ENCODE results near the gene GAS6. TPM values are rescaled to one million over a fixed set of nuclear protein-coding genes. Genes with fewer than 3 reads are reported as not detected.

The GAS6 gene
- total RNA-seq, 4 donors from 2014 or later: 128 to 287 (median 199) TPM

DNA sequence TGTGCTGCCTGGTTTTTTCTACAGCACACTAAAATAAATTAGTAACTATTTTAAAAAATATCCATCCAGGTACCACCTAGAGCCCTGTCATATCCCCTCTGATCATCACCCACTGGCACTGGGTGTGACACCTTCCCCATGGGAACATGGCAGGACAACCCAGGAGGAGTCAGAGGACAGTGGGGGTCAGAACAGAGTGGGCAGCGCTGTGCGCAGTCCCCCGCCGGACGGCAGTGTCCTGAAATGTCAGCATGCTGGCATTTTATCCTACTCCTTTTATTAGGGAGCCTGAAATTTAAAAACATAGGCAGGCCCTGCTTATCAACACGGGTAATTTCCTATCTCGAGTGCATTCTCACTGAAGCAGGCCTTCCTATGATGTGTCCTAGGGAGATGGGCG, 42.1 kb upstream of the GAS6 start:
- intact Hi-C loops (cut with DNase I; ENCODE audit: low total_unique reads): no loop called here
- H3K4me1 ChIP-seq: peaks cover 0 to 11% of the 10 kb centered on the region in 2 donors

DNA sequence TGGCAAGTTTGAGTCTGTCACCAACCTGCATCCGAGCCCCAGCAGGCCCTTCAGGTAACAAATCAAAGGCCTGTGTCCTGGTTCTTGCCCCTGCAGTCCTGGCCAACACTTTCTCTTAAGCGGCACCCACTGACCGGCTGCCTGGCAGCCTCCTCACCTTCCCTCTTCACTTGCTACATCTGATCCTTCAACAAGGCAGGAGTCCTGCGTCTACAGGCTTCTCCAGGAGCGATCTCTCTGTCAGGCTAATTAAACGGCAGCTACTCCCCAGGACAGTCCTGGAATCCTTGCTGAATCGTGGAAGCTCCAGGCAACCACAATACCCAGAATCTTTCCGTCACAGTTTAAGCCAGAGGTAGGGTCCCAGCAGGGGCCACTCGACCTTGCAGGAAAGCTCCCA, 41.1 kb upstream of the GAS6 start:
- intact Hi-C loops (cut with DNase I; ENCODE audit: low total_unique reads): no loop called here
- Histone ChIP-seq H3K27ac (peak overlapping the region; percentile 16 to 77), H3K9me3 (no peaks in the 10 kb centered on the region), H3K4me3 (no peak overlapping the region), H3K4me1 (peaks cover 0 to 11% of the 10 kb centered on the region in 2 donors), H3K36me3 (no peaks in the 10 kb centered on the region), H3K27me3 (no peaks in the 10 kb centered on the region)
- TF ChIP-seq, protein P1, sequence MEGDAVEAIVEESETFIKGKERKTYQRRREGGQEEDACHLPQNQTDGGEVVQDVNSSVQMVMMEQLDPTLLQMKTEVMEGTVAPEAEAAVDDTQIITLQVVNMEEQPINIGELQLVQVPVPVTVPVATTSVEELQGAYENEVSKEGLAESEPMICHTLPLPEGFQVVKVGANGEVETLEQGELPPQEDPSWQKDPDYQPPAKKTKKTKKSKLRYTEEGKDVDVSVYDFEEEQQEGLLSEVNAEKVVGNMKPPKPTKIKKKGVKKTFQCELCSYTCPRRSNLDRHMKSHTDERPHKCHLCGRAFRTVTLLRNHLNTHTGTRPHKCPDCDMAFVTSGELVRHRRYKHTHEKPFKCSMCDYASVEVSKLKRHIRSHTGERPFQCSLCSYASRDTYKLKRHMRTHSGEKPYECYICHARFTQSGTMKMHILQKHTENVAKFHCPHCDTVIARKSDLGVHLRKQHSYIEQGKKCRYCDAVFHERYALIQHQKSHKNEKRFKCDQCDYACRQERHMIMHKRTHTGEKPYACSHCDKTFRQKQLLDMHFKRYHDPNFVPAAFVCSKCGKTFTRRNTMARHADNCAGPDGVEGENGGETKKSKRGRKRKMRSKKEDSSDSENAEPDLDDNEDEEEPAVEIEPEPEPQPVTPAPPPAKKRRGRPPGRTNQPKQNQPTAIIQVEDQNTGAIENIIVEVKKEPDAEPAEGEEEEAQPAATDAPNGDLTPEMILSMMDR (IDR thresholded peaks at IDR 0.05): no peak
- DNase-seq: peak in 1 of 2 donors; percentile 16

More for the DNA sequence above, 42.1 kb upstream of the GAS6 start:
- DNase-seq: peak in 1 of 2 donors; percentile 11
- TF ChIP-seq POLR2A (IDR thresholded peaks at IDR 0.05): no peak
- Histone ChIP-seq H3K4me3 (no peak overlapping the region), H3K27ac (no peak overlapping the region), H3K9me3 (no peaks in the 10 kb centered on the region), H3K27me3 (no peaks in the 10 kb centered on the region), H3K36me3 (no peaks in the 10 kb centered on the region)

DNA sequence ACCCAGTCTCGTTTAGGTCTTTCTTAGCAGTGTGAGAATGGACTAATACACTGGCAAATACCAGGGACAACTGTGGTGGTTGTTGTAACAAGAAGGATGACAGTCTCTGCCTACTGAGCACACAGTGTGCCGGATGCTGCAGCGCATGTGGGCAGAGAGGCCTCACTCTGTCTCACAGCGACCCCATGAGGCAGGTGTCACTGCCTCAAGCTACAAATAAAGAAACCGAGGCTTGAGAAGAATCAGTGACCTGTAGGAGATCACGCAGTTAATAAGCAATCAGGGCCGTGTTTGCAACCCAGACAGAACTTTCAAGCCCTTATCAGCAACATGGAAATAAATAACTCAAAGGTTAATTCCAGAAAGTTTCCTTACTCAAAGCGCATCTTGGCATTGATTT, 40.5 kb upstream of the GAS6 start:
- Histone ChIP-seq H3K36me3 (no peaks in the 10 kb centered on the region), H3K4me1 (peaks cover 0 to 11% of the 10 kb centered on the region in 2 donors), H3K9me3 (no peaks in the 10 kb centered on the region), H3K27me3 (no peaks in the 10 kb centered on the region), H3K27ac (peak overlapping the region; percentile 62 to 77), H3K4me3 (no peak overlapping the region)
- intact Hi-C loops (cut with DNase I; ENCODE audit: low total_unique reads): no loop called here
- peak; percentile 68 for DNase-seq
- TF ChIP-seq, protein P1 (IDR thresholded peaks at IDR 0.05): peak; percentile 64 to 82 (median 75)
- no peak for TF ChIP-seq POLR2A (IDR thresholded peaks at IDR 0.05)

DNA sequence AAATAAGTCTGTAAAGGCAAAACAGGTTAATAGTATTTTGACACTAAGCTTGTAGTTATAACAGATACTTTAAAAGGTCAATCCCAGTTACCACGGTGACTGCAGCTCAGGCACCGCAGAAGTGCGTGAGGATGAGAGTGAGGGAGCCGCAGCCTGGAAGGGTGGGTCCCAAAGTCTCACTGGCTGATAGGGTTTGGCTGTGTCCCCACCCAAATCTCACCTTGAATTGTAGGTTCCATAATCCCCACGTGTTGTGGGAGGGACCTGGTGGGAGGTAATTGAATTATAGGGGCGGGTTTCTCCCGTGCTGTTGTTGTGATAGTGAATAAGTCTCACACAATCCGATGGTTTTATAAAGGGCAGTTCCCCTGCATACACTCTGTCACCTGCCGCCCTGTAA, 40.0 kb upstream of the GAS6 start:
- intact Hi-C loops (cut with DNase I; ENCODE audit: low total_unique reads): no loop called here
- DNase-seq: peak in 1 of 2 donors; percentile 15
- H3K27ac ChIP-seq: peak overlapping the region; percentile 62 to 77
- H3K36me3 ChIP-seq: no peaks in the 10 kb centered on the region
- no peak overlapping the region for H3K4me3 ChIP-seq
- TF ChIP-seq, protein P1 (IDR thresholded peaks at IDR 0.05): no peak
- TF ChIP-seq POLR2A (IDR thresholded peaks at IDR 0.05): no peak
- no peaks in the 10 kb centered on the region for H3K9me3 ChIP-seq
- peaks cover 0 to 11% of the 10 kb centered on the region in 2 donors for H3K4me1 ChIP-seq
- no peaks in the 10 kb centered on the region for H3K27me3 ChIP-seq

DNA sequence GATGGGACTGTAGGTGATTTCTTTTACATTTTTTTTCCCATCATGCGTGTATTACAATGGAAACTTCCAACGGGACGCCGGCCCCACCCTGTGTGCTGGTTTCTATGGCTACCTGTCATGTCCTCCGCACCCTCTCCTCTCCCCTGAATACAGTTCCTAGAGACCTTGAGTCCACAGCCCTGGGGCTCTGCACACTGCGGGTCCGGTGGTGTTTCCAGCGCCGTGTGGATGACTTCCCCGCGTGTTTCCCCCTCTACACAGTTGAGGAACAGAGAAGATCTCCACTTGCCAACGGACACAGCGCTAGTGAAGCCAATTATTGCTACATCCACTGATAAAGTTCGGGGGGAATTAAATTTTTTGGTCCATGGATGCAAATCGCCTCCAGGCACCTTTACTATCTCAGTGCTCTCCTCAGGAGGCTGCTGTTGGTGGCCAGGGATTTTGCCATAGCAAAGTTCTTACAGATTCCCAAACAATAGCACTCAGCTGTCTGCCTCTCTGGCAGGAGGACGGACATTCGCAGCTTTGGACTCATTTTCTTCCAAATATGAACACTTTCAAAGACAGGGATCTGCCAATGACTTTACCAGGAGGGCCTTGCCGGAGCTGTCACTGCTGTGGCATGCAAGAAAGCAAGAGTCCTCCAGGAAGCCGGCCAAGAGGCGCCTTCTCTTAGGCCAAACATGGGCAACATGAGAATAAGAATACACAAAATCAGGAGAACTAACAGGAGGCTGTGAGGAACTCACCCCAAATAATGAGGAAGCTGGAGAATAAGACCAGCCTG, 39.3 kb upstream of the GAS6 start:
- no peak for TF ChIP-seq POLR2A (IDR thresholded peaks at IDR 0.05)
- TF ChIP-seq, protein P1 (IDR thresholded peaks at IDR 0.05): no peak
- Histone ChIP-seq H3K9me3 (no peaks in the 10 kb centered on the region), H3K27ac (peak overlapping the region; percentile 62 to 77), H3K27me3 (no peaks in the 10 kb centered on the region), H3K4me3 (no peak overlapping the region), H3K4me1 (peaks cover 0 to 11% of the 10 kb centered on the region in 2 donors), H3K36me3 (no peaks in the 10 kb centered on the region)
- intact Hi-C loops (cut with DNase I; ENCODE audit: low total_unique reads): no loop called here
- DNase-seq: peak; percentile 57 to 63

All from uterus (tissue), 4 donors.